ENCODE measurements around the gene TADA1.

TADA1 gene, protein sequence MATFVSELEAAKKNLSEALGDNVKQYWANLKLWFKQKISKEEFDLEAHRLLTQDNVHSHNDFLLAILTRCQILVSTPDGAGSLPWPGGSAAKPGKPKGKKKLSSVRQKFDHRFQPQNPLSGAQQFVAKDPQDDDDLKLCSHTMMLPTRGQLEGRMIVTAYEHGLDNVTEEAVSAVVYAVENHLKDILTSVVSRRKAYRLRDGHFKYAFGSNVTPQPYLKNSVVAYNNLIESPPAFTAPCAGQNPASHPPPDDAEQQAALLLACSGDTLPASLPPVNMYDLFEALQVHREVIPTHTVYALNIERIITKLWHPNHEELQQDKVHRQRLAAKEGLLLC

DNA sequence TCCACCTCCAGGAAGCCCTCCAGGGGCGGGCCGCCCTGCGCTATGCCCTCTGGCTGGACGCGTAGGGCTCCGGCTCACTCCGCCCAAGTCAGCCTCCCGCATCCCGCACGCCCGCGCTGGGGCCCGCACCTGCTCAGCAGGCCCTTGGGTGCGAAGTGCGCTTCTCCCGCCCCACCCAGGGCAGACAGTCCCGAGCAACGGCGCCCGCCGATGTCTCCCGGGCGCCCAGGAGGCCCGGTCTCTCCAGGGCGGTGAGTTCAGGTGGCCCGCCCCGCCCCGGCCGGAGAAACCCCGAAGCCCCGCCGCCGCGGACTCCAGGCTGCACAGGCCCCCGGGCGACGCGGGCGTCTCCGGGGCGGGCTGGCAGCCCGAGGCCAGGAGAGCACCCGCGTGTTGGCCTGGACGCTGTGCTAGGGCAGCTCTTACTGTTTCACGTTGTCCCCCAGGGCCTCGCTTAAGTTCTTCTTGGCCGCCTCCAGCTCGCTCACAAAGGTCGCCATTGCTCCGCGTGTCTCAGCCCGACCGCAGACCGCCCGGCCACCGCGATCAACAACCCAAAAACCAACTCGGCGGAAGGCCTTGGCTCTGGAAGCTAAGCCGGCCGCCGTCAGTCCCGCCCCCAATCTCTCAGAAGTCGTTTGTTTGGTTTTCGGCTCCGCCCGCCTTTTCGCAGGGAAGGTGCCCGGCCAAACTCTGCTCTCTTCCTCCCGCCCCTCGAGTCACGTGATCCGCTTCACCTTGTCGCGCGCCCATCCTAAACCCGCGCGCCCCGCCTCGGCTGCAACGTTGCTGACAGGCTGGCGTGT lies at the start of gene TADA1:
Gene TADA1 (minus strand): TSS at position 531 of the 806 bp plus-strand sequence. CDS start 31 bp downstream, at position 500.
- DNase-seq, result peak; percentile 100

- no peak for DNase-seq
Observed at GRCh38 chr1:166924823-166925541, 48.9 kb upstream of the TADA1 start.

- peak in 1 of 2 experiments; percentile 32 for DNase-seq
Observed at GRCh38 chr1:166920561-166921475, 44.8 kb upstream of the TADA1 start.

DNA sequence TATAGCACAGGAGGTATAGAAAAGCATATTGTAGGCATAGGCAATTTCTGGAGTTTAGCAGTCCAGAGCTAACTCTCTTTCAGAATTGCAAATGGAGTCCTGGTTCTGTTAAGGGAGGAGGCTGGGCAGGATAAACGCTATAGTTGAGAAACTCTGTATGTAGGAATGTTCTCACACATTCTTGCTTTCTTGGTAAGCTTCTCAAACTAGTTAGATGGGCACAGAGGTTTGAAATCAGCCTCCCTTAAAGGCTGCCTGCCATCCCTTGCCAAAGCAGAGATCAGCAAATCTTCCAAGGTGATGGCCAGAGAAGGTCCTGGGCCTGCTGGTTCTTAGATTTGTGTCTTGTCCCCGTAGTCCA lies 42.9 kb upstream of the TADA1 start:
- no peak for DNase-seq

DNA sequence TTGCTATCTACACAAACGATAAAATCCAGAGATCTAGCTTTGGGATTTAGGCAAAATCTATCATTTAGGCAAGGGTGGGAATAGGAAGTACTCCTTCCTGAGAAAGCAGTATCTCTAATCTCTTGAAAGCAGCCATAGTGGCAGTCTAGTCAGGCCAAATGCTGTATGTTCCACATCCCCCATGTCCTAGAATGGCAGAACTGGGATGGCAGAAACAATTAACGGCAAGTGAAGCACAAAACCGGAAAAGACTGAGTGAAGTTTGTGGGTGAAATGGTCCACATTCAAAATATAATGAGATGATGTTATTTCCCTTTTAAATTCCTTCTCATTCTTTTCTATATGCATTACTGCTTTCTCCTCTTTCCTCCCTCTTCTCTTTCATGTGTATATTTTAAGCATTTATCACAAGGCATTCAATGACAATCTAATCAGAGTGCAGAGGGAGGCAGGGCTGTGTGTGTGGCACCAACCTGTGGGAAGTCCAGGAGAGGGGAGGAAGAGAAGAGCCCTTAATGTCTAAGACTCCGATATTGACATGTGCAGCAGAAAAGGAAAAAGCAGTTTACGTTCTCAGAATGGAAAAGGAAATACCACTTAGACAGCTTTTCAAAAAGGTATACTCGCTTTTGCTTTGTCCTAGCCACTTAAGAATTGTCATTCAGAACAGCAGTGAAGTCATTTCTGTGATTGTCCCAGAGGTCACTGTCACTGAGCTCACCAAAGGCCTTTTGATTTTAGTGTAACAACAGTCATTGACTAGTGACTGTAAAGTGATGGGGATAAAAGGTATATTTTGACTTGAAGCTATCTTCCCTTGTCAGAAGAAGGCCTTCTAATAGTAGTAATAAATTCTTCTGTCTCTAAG lies 42.3 kb upstream of the TADA1 start:
- no peak for DNase-seq

DNA sequence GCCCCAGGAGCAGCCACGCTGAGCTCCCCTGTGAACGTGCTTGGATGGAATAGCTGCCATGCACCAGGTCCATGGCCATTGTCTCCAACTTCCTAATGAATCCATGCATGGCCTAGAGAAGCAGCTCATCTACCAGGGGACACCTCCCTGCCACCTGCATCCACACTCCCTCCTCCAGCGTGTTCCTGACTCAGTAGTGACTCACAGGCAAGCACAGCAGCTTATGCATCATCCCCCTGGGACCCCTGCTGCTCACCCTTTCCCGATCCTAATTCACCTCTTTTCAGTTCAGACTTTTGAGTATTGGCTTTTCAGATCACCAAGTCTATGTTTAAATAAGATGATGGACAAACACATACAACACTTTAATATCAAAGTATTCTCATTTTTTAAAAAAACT lies 39.9 kb upstream of the TADA1 start:
- DNase-seq, result no peak

GRCh38 chr1:166915042-166915441 lies 39.0 kb upstream of the TADA1 start:
- no peak for DNase-seq

- no peak for DNase-seq
Observed at GRCh38 chr1:166914111-166914510, 38.0 kb upstream of the TADA1 start.

DNA sequence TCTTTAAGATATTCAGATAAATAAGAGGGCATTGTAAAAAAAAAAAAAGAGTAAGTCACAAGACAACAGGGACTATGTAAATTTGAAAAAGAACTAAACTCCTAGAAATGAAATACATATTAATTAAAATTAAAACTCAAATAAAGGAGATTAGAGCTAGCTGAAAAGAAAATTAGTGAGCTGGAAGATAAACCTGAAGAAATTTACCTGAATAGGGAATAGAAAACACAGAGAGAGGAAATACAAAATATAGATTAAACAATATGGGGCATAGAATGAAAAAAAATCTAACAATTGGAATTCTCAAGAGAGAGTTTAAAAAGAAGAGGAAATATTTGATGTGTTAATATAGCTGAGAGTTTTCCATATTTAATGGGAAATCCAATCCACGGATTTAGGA lies 35.6 kb upstream of the TADA1 start:
- no peak for DNase-seq

DNA sequence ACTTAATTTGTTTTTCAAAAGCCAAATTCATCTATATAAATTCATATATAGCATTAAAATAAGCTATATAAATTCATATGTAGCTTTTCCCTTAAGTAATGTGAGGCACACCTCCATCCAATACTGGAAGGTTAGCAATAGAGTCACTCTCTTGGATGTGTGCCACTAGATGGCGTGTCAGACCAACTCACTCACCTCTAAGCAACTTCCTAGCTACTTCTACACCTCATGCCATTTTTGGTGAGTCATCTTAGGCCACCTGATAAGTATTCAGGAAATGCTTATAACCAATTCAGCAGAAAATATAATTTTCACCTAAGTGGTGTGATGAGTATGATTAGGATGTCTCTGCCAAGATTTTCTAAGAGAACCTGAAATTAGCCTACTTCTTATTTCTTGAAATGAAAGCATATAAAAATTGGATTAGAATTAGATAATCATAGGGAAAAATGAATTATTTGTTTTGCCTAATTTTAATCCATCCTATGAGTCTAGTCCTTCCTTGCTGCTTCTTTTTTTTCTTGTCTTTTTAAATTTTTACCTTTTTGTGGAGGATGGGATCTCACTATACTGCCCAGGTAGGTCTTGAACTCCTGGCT lies 34.4 kb upstream of the TADA1 start:
- DNase-seq, result peak; percentile 81 to 94

DNA sequence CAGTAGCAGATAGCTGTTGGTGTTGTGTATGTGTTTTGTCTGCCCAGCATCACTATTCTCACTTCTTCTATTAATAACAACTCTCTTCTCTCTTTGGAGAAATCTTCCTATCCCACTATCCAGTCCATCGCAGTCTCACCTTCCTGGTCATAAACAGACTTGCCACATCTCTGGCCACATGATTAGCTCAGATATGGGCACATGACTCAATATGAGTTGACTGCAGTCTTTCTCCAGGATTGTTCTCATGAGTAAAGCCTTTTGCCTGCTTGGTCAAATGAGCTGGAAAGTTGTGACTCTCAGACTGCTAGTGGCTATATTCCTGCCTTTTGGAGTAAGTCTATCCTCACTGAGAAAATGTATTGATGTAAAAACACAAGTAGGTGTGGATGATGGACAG lies 32.9 kb upstream of the TADA1 start:
- no peak for DNase-seq

DNA sequence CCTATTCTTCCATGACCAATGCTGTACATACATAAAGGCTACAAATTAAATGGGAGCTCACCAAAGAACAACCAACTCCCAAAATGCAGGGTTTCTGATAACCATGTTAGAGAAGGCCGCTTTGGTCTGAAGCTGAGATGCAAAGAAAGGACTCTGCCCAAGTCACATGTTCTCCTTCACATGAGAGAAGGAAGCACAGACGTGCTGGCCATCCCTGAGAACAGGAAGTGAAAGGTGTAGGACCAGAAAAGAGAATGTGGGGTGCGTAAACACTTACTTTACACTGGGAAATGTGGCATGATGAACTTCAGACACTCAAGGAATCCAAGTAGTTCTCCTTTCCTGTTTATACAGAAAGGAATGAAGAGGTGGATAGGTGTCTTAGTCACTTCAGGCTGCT lies 31.7 kb upstream of the TADA1 start:
- no peak for DNase-seq

GRCh38 chr1:166907051-166907450 lies 31.0 kb upstream of the TADA1 start:
- DNase-seq, result no peak

DNA sequence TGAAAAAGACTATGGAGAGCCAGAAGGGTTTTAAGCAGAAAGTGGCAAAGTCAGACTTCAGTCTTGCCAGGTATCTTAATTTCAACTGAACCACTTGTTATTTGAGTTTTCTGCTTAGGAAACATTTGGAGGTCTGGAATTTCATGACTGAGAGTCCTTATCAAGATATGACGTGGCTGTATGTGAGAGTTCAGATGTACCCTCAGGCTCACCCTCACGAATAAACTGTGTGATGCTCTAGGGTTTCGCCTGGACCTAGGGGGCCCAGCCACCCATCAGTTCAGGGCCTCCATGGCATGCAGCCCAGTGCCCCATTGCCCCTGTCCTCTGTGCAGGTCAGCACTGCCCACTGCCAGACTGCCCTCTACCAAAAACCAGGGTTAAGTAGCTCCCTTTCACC lies 30.6 kb upstream of the TADA1 start:
- no peak for DNase-seq

DNA sequence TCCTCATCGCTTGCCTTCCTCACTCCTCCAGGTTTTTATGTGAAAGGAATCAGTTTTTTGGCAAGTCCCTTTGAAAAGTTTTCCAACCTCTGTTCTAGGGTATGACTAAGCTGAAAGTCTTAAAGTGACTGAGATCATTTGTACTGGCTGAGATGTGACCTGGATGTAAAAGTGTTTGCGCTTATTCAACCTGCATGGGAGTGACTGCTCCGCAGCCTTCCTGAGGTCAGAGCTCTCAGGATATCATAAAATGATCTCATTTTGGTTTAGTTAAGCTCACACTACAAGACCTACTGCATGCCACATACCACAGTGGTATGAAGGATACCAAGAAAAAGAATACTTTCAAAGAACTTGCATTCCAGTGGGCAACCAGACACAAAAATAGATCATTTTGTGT lies 29.8 kb upstream of the TADA1 start:
- DNase-seq, result no peak

DNA sequence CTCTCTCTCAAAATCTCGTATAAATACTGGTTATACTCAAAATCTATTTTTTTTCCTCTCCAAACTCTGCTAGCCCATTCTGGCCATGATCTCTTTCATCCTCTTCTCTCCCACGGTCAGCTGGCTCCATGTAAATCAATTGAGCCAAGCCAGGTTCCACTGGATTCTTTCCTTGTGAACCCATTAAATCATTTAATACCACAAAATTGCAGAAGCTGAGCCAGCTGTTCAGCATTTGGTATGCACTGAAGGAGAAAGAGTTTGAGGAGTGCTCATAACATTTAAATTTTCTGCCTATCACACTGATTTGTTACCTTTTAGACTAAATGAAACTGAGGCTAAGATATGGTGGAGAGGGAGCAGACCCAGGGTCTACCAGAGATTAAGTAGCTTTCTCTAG lies 29.1 kb upstream of the TADA1 start:
- DNase-seq, result no peak

- peak in 1 of 2 experiments; percentile 13 for DNase-seq
Observed at GRCh38 chr1:166903232-166903631, 27.2 kb upstream of the TADA1 start.

- DNase-seq, result no peak
Observed at GRCh38 chr1:166902279-166902678, 26.2 kb upstream of the TADA1 start.

GRCh38 chr1:166900987-166901386 lies 24.9 kb upstream of the TADA1 start:
- no peak for DNase-seq

GRCh38 chr1:166899769-166900168 lies 23.7 kb upstream of the TADA1 start:
- DNase-seq, result no peak

GRCh38 chr1:166895766-166896165 lies 19.7 kb upstream of the TADA1 start:
- DNase-seq, result no peak

Measured in NCI-H526 (cell line).